Loucy (cell line): Measurements from ENCODE around the gene TCEANC.

Experiments used
- H2AFZ ChIP-seq: fragments of 200-600 bp; sonication (generic); 2 replicates; pipeline ENCODE4 v1.6.0; 2016; ENCODE audit warnings: antibody characterized with exemption, mild to moderate bottlenecking, low read length, moderate library complexity
- H3F3A ChIP-seq: fragments of 200-600 bp; 2 replicates; pipeline ENCODE4 v1.6.0; 2016; ENCODE audit warnings: antibody characterized with exemption, low read depth, mild to moderate bottlenecking
- H3K27me3 ChIP-seq: fragments of 200-600 bp; sonication (generic); 2 replicates; pipeline ENCODE4 v1.6.1; 2014; ENCODE audit warnings: low read length, mild to moderate bottlenecking; ENCODE audit not compliant: insufficient read depth, poor library complexity, severe bottlenecking
- H3K36me3 ChIP-seq: fragments of 200-600 bp; sonication (generic); 2 replicates; pipeline ENCODE4 v1.6.1; 2016; ENCODE audit warnings: low read length; ENCODE audit not compliant: insufficient read depth
- H3K4me1 ChIP-seq: fragments of 200-600 bp; sonication (generic); 2 replicates; pipeline ENCODE4 v1.5.1; 2014; ENCODE audit warnings: low read length, mild to moderate bottlenecking; ENCODE audit not compliant: insufficient read depth, poor library complexity, severe bottlenecking
- H3K4me2 ChIP-seq: fragments of 200-600 bp; sonication (generic); 2 replicates; pipeline ENCODE4 v1.6.0; 2014; ENCODE audit warnings: antibody characterized with exemption, low read length, low read depth, mild to moderate bottlenecking; ENCODE audit not compliant: poor library complexity, severe bottlenecking
- H3K4me3 ChIP-seq: fragments of 200-600 bp; sonication (generic); 2 replicates; pipeline ENCODE4 v1.5.1; 2014; ENCODE audit warnings: low read length, mild to moderate bottlenecking, mixed read lengths; ENCODE audit not compliant: poor library complexity, severe bottlenecking
- H3K79me2 ChIP-seq: fragments of 200-600 bp; sonication (generic); 2 replicates; pipeline ENCODE4 v1.6.1; 2014; ENCODE audit warnings: low read length; ENCODE audit not compliant: insufficient read depth
- H3K9ac ChIP-seq: fragments of 200-600 bp; sonication (generic); 2 replicates; pipeline ENCODE4 v1.6.0; 2014; ENCODE audit warnings: mild to moderate bottlenecking, low read depth, low read length, moderate library complexity; ENCODE audit not compliant: poor library complexity, severe bottlenecking
- H3K9me2 ChIP-seq: fragments of 200-600 bp; sonication (generic); replicated peaks from 2 replicates; pipeline ENCODE4 v1.6.1; 2016; ENCODE audit warnings: low read depth, low read length, mixed read lengths
- H3K9me3 ChIP-seq: fragments of 200-600 bp; sonication (generic); 2 replicates; pipeline ENCODE4 v1.6.1; 2014; ENCODE audit warnings: mild to moderate bottlenecking, antibody characterized with exemption, low read length, low read depth; ENCODE audit not compliant: insufficient read depth
- H4K20me1 ChIP-seq: fragments of 200-600 bp; sonication (generic); 2 replicates; pipeline ENCODE4 v1.6.0; 2014; ENCODE audit warnings: antibody characterized with exemption, low read length, mild to moderate bottlenecking; ENCODE audit not compliant: insufficient read depth, poor library complexity, severe bottlenecking
- CTCF ChIP-seq: fragments of 200-600 bp; sonication (generic); conservative IDR thresholded peaks from 2 replicates; pipeline ENCODE4 v1.5.1; 2014; ENCODE audit warnings: mild to moderate bottlenecking, antibody characterized with exemption, low read length
- EZH2phosphoT487 ChIP-seq: fragments of 200-600 bp; IDR thresholded peaks from 2 replicates; pipeline ENCODE4 v1.6.1; 2018; ENCODE audit warnings: antibody characterized with exemption, mild to moderate bottlenecking, moderate library complexity, borderline replicate concordance

TCEANC gene

GRCh38 chrX:13694983-13695382 is 42.0 kb downstream of the TCEANC start:
- H3K79me2 ChIP-seq = peaks cover 97% of the 10 kb centered on the region
- no peak overlapping the region for H2AFZ ChIP-seq
- H3K9me2 ChIP-seq = no peaks in the 10 kb centered on the region
- H3K4me2 ChIP-seq = peak overlapping the region; percentile 76
- no peaks in the 10 kb centered on the region for H3K27me3 ChIP-seq
- H3K4me1 ChIP-seq = peaks cover 38% of the 10 kb centered on the region
- no peaks in the 10 kb centered on the region for H3F3A ChIP-seq
- peaks cover 37% of the 10 kb centered on the region for H4K20me1 ChIP-seq
- peak overlapping the region; percentile 56 for H3K4me3 ChIP-seq
- no peaks in the 10 kb centered on the region for H3K36me3 ChIP-seq
- H3K9ac ChIP-seq = peak overlapping the region; percentile 34
- TF ChIP-seq EZH2phosphoT487 (no peak), CTCF (no peak)
- no peaks in the 10 kb centered on the region for H3K9me3 ChIP-seq

- Histone ChIP-seq H3K4me3 (no peak overlapping the region), H3K36me3 (no peaks in the 10 kb centered on the region), H3K79me2 (peaks cover 96% of the 10 kb centered on the region), H3K9me2 (no peaks in the 10 kb centered on the region), H3K4me1 (peaks cover 35% of the 10 kb centered on the region), H3K9me3 (no peaks in the 10 kb centered on the region), H3K27me3 (no peaks in the 10 kb centered on the region), H2AFZ (no peak overlapping the region), H3K4me2 (peak overlapping the region; percentile 76), H3F3A (no peaks in the 10 kb centered on the region), H4K20me1 (peaks cover 37% of the 10 kb centered on the region), H3K9ac (no peak overlapping the region)
- TF ChIP-seq EZH2phosphoT487 = no peak
- TF ChIP-seq CTCF = no peak
These were observed 42.7 kb downstream of the TCEANC start for GRCh38 chrX:13695601-13696115.

- TF ChIP-seq CTCF (no peak), EZH2phosphoT487 (no peak)
- H3K4me3 ChIP-seq = no peak overlapping the region
- peak overlapping the region; percentile 24 for H3K4me2 ChIP-seq
- H3K79me2 ChIP-seq = peaks cover 97% of the 10 kb centered on the region
- H2AFZ ChIP-seq = no peak overlapping the region
- peaks cover 40% of the 10 kb centered on the region for H4K20me1 ChIP-seq
- H3K27me3 ChIP-seq = no peaks in the 10 kb centered on the region
- peaks cover 42% of the 10 kb centered on the region for H3K4me1 ChIP-seq
- no peak overlapping the region for H3K9ac ChIP-seq
- no peaks in the 10 kb centered on the region for H3K9me3 ChIP-seq
- no peaks in the 10 kb centered on the region for H3F3A ChIP-seq
- H3K9me2 ChIP-seq = no peaks in the 10 kb centered on the region
- H3K36me3 ChIP-seq = no peaks in the 10 kb centered on the region
These were observed 44.5 kb downstream of the TCEANC start for GRCh38 chrX:13697455-13697854.
